Left colon (tissue), 2 donors: Measurements from ENCODE around the gene PAM16. TPM values are rescaled to one million over a fixed set of nuclear protein-coding genes. Genes with fewer than 3 reads are reported as not detected.

ENCODE experiments used
- ATAC-seq: fragments of 200-7000 bp; cut with Tn5 transposase; one replicate; pipeline ENCODE4 v1.9.1; 2020; ENCODE audit warnings: mild to moderate bottlenecking, moderate library complexity
- DNase-seq, 2 donors: peaks; one replicate each; pipeline ENCODE4 v3.0.0-alpha.2; 2020
- intact Hi-C, 2 donors: fragments of 100-400 bp; cut with DNase I in 1 of 2; cut with micrococcal nuclease in 1 of 2; formaldehyde crosslinking; loops; one replicate each; pipeline versions ENCODE4 v1.11.2 to v1.14.0; 2022; cut with DNase I, micrococcal nuclease
- total RNA-seq, 2 donors: library from RNA; stranded (reverse); fragmentation: NEBNext Ultra II Directional; extraction: Animal tissue kit (Norgen Biotek cat#: 25700); gene quantifications; one replicate each; pipeline ENCODE4 v1.2.1, GENCODE V29; 2021
- donor health status: DM: no; HTN: no; CAD: no.
- donor health status: DM: yes; HTN: yes; CAD: no.

PAM16 gene
- total RNA-seq, 2 donors from 2014 or later = 26.9 to 31.8 TPM

GRCh38 chr16:4373356-4373908 lies 22.3 kb upstream of the PAM16 start:
- DNase-seq = no peak
- ATAC-seq = no peak
- intact Hi-C loops = no loop called here

DNA sequence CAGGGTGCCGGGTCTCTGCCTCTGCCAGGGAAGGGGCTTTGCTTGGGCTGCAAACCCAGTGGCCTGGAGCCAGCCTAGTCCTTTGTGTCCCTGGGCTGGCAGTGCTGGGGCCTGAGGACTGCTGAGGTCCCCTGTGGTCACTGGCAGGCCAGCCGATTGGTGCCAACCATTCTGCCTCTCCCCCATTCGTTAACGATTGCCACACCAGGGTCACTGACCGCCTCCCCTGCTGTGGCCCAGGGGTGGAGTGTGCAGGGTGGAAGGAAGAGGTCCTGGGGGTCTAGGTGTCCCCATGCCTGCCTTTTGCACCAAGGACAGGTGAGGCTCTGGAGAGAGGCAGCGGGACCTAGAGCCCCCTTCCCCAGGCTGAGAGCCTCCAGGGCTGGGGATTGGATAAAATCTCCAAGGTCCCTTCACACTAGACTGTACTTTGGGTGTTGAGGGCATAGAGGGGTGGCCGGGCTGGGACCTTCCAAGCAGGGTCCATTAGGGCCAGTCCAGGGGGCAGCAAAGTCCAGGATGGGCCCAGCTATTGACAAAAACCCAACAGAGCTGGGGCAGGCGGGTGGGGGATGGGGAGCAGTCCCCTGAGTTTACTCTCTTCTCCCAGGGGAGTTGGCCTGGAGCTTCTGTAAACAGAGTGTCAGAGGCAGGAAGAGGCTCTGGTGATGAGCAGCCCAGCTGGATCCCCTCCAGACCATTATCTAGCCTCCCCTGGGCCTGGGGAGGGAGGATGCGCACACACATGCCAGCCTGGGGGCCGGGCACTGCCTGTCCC lies 21.6 kb upstream of the PAM16 start:
- DNase-seq (peak; percentile 39 to 56), ATAC-seq (no peak)
- intact Hi-C loops = no loop called here

DNA sequence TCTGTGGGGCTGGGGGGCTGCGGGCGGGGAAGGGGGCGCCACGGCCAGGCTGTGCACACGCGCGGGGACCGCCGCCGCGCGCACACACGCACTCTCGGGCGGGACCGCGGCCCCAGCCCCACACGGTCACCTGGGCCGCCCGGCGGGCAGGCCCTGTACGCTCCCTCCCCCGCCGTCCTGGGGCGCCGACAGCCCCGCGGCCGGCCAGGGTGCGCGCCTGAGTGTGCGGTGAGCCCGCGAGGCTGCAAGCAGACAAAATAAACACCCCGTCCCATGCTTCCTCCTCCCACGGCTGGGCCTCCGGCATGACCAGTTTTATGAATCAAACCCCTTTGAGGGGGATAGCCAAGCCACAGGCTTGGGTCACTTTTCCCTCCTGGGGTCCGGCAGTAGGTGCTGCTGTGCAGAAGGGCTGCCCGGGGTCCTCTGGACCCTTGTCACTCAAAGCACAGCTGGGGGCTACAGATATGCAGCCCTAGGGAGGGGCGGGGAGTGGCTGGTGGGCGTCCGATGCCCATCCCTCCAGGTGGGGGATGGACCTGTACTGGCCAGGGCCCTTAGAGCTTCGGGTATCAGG lies 21.0 kb upstream of the PAM16 start:
- ATAC-seq = peak; percentile 47
- intact Hi-C loops = no loop called here
- no peak for DNase-seq

DNA sequence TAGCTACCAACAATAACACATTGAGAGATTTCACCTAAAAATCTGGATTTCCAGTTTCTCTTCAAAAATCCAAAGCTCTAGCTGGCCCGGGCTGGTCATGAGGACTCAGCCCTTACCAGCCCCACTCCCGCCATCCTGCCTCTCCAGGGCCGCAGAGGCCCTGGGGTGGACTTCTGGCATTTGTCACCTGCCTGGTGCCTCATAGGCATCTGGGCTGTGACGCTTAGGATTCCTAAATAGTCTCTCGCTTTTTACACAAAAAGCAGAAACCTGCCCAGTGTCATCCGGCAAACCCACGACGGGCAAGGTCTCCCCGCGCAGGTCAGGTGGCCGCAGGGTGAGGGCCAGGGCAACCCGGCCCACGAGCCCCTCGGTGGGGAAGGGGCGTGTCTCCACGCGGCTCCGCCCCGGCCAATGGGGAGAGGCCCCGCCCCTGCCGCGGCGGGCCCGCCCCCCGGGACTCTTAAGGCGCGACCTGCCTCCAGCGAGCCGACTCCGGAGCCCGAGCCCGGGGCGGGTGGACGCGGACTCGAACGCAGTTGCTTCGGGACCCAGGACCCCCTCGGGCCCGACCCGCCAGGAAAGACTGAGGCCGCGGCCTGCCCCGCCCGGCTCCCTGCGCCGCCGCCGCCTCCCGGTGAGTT lies 20.4 kb upstream of the PAM16 start, which contains the start of gene VASN:
TSS of gene VASN (plus strand) at position 492 of the 644 bp plus-strand sequence. CDS start 9,030 bp downstream, outside the sequence.
- ATAC-seq (peak; percentile 87), DNase-seq (peak; percentile 57 to 82)
- intact Hi-C loops = no loop called here

- DNase-seq = peak; percentile 50 to 58
- no peak for ATAC-seq
- intact Hi-C loops = no loop called here
Observed at GRCh38 chr16:4370570-4371356, 19.6 kb upstream of the PAM16 start.

GRCh38 chr16:4370151-4370550 lies 19.0 kb upstream of the PAM16 start:
- ATAC-seq (no peak), DNase-seq (no peak)
- intact Hi-C loops = no loop called here

GRCh38 chr16:4369007-4369733 lies 18.0 kb upstream of the PAM16 start:
- DNase-seq = no peak
- intact Hi-C loops = no loop called here
- no peak for ATAC-seq

- ATAC-seq (no peak), DNase-seq (no peak)
- intact Hi-C loops = no loop called here
Observed at GRCh38 chr16:4367393-4367856, 16.3 kb upstream of the PAM16 start.

DNA sequence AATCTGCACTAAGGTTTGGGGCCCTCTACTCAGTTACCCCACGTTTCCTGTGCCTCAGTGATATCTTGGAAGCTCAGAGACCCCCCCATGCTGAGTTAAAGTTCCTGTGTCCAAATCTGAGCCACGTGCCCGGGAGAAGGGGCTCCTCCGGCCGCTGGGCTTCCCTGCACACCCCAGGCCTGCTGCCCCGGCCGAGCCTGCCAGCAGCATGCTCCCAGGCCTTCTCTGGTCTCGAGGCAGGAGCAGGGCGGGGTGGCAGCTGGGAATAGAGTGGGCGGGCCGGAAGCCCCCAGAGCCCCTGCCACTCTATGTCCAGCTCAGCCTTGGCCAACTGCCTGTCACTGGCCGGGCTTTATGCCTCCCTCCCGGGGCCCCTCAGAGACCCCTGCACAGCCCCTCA lies 14.9 kb upstream of the PAM16 start:
- no peak for ATAC-seq
- no peak for DNase-seq

GRCh38 chr16:4365615-4366014 lies 14.5 kb upstream of the PAM16 start:
- DNase-seq (no peak), ATAC-seq (no peak)
- intact Hi-C loops = no loop called here

More for the DNA sequence above, 14.9 kb upstream of the PAM16 start:
- intact Hi-C loops = no loop called here

- ATAC-seq = no peak
- no peak for DNase-seq
- intact Hi-C loops = no loop called here
Observed at GRCh38 chr16:4365014-4365406, 13.9 kb upstream of the PAM16 start.

- DNase-seq = no peak
- intact Hi-C loops = no loop called here
- no peak for ATAC-seq
Observed at GRCh38 chr16:4364196-4365013, 13.3 kb upstream of the PAM16 start.

GRCh38 chr16:4362476-4363135 lies 11.5 kb upstream of the PAM16 start:
- DNase-seq (no peak), ATAC-seq (no peak)
- intact Hi-C loops = no loop called here

GRCh38 chr16:4361944-4362311 lies 10.8 kb upstream of the PAM16 start:
- no peak for DNase-seq
- ATAC-seq = no peak
- intact Hi-C loops = no loop called here

DNA sequence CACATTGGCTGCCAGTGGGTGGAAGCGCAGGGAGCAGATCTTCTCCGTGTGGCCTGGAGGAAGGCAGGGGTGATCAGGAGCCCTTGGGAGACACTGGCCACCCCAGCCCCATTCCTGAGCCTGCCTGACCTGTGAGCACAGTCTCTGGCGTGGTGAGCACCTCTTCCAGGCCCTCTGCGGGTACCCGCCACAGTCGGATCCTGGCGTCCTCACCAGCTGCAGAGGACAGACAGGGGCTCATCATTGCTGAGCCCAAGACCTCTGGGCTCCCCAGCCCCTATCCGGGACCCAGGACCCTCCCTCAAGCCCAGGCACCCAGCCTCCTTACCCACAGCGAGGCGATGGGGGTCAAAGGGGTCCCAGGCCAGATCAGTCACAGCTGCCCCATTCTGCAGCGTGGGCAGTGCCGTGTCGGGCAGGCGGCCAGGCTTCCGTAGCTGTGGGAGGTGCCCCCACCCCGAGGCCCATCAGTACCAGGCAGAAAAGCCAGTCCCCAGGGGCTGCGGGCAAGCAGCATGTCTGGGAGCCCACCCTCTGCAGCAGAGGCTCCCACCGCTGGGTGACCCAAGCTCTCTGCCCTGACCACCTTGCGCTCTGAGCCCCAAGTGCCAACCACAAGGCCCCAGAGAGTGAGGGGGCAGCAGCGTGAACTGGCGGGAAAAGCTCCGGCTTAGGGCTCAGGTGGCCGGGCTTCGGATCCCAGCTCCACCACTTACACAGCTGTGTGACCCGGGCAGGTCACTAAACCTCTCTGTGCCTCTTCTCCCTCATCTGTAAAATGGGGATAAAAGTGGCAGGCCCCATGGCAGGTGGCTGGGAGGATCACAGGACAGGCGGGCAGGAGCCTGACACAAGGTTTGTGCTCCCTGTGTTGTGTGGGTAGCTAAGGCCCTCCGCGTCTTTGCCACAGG lies 10.2 kb upstream of the PAM16 start:
- ATAC-seq = no peak
- intact Hi-C loops = no loop called here
- DNase-seq = no peak

- no peak for DNase-seq
- intact Hi-C loops = no loop called here
- peak; percentile 52 for ATAC-seq
Observed at GRCh38 chr16:4360538-4361021, 9.5 kb upstream of the PAM16 start.
